K562 (cell line): ENCODE results near the gene XPR1.

Experiments
- ATF3 ChIP-seq, 2 experiments: fragments of 450-650 bp in 1 of 2; sonication (generic) in 1 of 2; formaldehyde crosslinking in 1 of 2; IDR thresholded peaks in 1 of 2; conservative IDR thresholded peaks in 1 of 2; 2 replicates each; pipeline versions ENCODE4 v1.6.1 to v1.8.1; 2016 to 2023; ENCODE audit warnings: mild to moderate bottlenecking in 2 of 2, moderate library complexity in 2 of 2, inconsistent platforms in 1 of 2, missing genetic modification reagents in 1 of 2
- GABPA ChIP-seq: fragments of 200-800 bp; sonication (Bioruptor generic); conservative IDR thresholded peaks from 2 replicates; pipeline ENCODE4 v1.6.1; 2016; ENCODE audit warnings: low read depth, missing genetic modification characterization, missing compliant biosample characterization
- SRF ChIP-seq, 2 experiments: fragments of 250-450, 450-650 bp in 1 of 2; sonication (Bioruptor Pico) in 1 of 2; sonication (generic) in 1 of 2; formaldehyde crosslinking; IDR thresholded peaks; 2 replicates each; pipeline versions ENCODE4 v1.5.0 to v1.5.1; 2020 to 2022; ENCODE audit warnings: mild to moderate bottlenecking in 1 of 2, missing genetic modification reagents in 1 of 2
- ZBTB12 ChIP-seq: fragments of 250-450 bp; sonication (Bioruptor Pico); IDR thresholded peaks from 2 replicates; pipeline ENCODE4 v1.4.0; 2020
- ZNF23 ChIP-seq: fragments of 250-450 bp; sonication (Bioruptor Pico); IDR thresholded peaks from 2 replicates; pipeline ENCODE4 v1.4.0; 2020; ENCODE audit warnings: mild to moderate bottlenecking

- TF ChIP-seq ZBTB12 (no peak), ATF3 (IDR thresholded peaks at IDR 0.05) (no peak), ATF3 (CRISPR knock-in tag; conservative IDR thresholded peaks at IDR 0.05) (no peak), GABPA (tag) (no peak), ZNF23 (CRISPR knock-in tag) (no peak), SRF (CRISPR knock-in tag; IDR thresholded peaks at IDR 0.05) (no peak)
Measured at GRCh38 chr1:180640531-180640949, 8.7 kb downstream of the XPR1 start.
